Tibial artery (tissue), 4 donors: Measurements from ENCODE around the gene FAM186B.
"Not testable (repeated sequence)": the region's sequence is repeated elsewhere in the genome, so short reads cannot be mapped to it uniquely, and the experiment has no call there.

Experiments used
- DNase-seq, 2 donors: peaks; one replicate each; pipeline ENCODE4 v3.0.0-alpha.2; 2019
- H3K27ac ChIP-seq, 2 donors: fragments of 200-600 bp; sonication (generic) in 1 of 2; 1 replicate in 1 of 2; 2 replicates in 1 of 2; pipeline ENCODE4 v1.5.1; 2018 to 2019; ENCODE audit warnings: mild to moderate bottlenecking in 1 of 2
- H3K27me3 ChIP-seq, 2 donors: fragments of 200-600 bp; sonication (generic) in 1 of 2; one replicate each; pipeline versions ENCODE4 v1.5.1 to v1.6.0; 2016 to 2019
- H3K36me3 ChIP-seq, 3 donors: fragments of 200-600 bp; sonication (generic) in 2 of 3; one replicate each; pipeline ENCODE4 v1.5.1; 2016 to 2019; ENCODE audit warnings: mild to moderate bottlenecking in 2 of 3
- H3K4me1 ChIP-seq, 4 donors: fragments of 200-600 bp; sonication (generic) in 2 of 4; 1 replicate in 3 of 4; 2 replicates in 1 of 4; pipeline ENCODE4 v1.5.1; 2016 to 2019
- H3K4me3 ChIP-seq, 2 donors: fragments of 200-600 bp; sonication (generic) in 1 of 2; 1 replicate in 1 of 2; 2 replicates in 1 of 2; pipeline ENCODE4 v1.5.1; 2018 to 2019; ENCODE audit warnings: mild to moderate bottlenecking in 2 of 2
- H3K9me3 ChIP-seq, 3 donors: fragments of 200-600 bp; sonication (generic) in 1 of 3; one replicate each; pipeline ENCODE4 v1.5.1; 2016 to 2019
- intact Hi-C: fragments of 100-400 bp; cut with DNase I; formaldehyde crosslinking; loops from one replicate; pipeline ENCODE4 v1.15.0; 2023; ENCODE audit warnings: low total_unique reads
- TF ChIP-seq, protein P1 (sequence below), 2 experiments: fragments of 200-600 bp in 1 of 2; fragments of 450-650 bp in 1 of 2; IDR thresholded peaks; one replicate each; pipeline ENCODE4 v1.5.1; 2017 to 2019; ENCODE audit warnings: antibody characterized with exemption in 2 of 2, mild to moderate bottlenecking in 1 of 2, moderate library complexity in 1 of 2

The FAM186B gene

GRCh38 chr12:49605539-49605938, at the start of gene FAM186B:
TSS of gene FAM186B (minus strand) at chr12:49605639. CDS start at chr12:49605477, 162 bp downstream.
- H3K4me1 ChIP-seq, H3K36me3 ChIP-seq, H3K4me3 ChIP-seq, DNase-seq, H3K27ac ChIP-seq, H3K27me3 ChIP-seq, H3K9me3 ChIP-seq, intact Hi-C loops: not testable (repeated sequence)

GRCh38 chr12:49654715-49655114, 49.3 kb upstream of the FAM186B start:
- peaks cover 21 to 90% (median 71%) of the 10 kb centered on the region in 3 donors for H3K36me3 ChIP-seq
- DNase-seq, result no peak
- intact Hi-C loops, result no loop called here
- TF ChIP-seq, protein P1, sequence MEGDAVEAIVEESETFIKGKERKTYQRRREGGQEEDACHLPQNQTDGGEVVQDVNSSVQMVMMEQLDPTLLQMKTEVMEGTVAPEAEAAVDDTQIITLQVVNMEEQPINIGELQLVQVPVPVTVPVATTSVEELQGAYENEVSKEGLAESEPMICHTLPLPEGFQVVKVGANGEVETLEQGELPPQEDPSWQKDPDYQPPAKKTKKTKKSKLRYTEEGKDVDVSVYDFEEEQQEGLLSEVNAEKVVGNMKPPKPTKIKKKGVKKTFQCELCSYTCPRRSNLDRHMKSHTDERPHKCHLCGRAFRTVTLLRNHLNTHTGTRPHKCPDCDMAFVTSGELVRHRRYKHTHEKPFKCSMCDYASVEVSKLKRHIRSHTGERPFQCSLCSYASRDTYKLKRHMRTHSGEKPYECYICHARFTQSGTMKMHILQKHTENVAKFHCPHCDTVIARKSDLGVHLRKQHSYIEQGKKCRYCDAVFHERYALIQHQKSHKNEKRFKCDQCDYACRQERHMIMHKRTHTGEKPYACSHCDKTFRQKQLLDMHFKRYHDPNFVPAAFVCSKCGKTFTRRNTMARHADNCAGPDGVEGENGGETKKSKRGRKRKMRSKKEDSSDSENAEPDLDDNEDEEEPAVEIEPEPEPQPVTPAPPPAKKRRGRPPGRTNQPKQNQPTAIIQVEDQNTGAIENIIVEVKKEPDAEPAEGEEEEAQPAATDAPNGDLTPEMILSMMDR (IDR thresholded peaks at IDR 0.05), result no peak
- no peaks in the 10 kb centered on the region for H3K9me3 ChIP-seq
- H3K27ac ChIP-seq, result no peak overlapping the region
- no peaks in the 10 kb centered on the region for H3K27me3 ChIP-seq
- no peak overlapping the region for H3K4me3 ChIP-seq
- H3K4me1 ChIP-seq, result no peaks in the 10 kb centered on the region

GRCh38 chr12:49652921-49653520, 47.6 kb upstream of the FAM186B start:
- no peak for DNase-seq
- TF ChIP-seq, protein P1 (IDR thresholded peaks at IDR 0.05), result no peak
- intact Hi-C loops, result no loop called here
- Histone ChIP-seq H3K9me3 (no peaks in the 10 kb centered on the region), H3K4me3 (no peak overlapping the region), H3K36me3 (peaks cover 19 to 95% (median 84%) of the 10 kb centered on the region in 3 donors), H3K4me1 (peaks cover 0 to 10% (median 2%) of the 10 kb centered on the region in 4 donors), H3K27me3 (no peaks in the 10 kb centered on the region), H3K27ac (no peak overlapping the region)

GRCh38 chr12:49651855-49652254, 46.4 kb upstream of the FAM186B start:
- intact Hi-C loops, result no loop called here
- DNase-seq, result no peak
- no peaks in the 10 kb centered on the region for H3K27me3 ChIP-seq
- H3K4me3 ChIP-seq, result no peak overlapping the region
- TF ChIP-seq, protein P1 (IDR thresholded peaks at IDR 0.05), result no peak
- H3K4me1 ChIP-seq, result peaks cover 0 to 21% (median 12%) of the 10 kb centered on the region in 4 donors
- H3K27ac ChIP-seq, result no peak overlapping the region
- H3K36me3 ChIP-seq, result peaks cover 19 to 94% (median 83%) of the 10 kb centered on the region in 3 donors
- H3K9me3 ChIP-seq, result no peaks in the 10 kb centered on the region

GRCh38 chr12:49649892-49650291, 44.5 kb upstream of the FAM186B start:
- TF ChIP-seq, protein P1 (IDR thresholded peaks at IDR 0.05), result no peak
- intact Hi-C loops, result no loop called here
- DNase-seq, result no peak
- H3K36me3 ChIP-seq, result peaks cover 17 to 95% (median 92%) of the 10 kb centered on the region in 3 donors
- H3K27ac ChIP-seq, result no peak overlapping the region
- no peaks in the 10 kb centered on the region for H3K9me3 ChIP-seq
- no peak overlapping the region for H3K4me3 ChIP-seq
- peaks cover 0 to 22% (median 15%) of the 10 kb centered on the region in 4 donors for H3K4me1 ChIP-seq
- no peaks in the 10 kb centered on the region for H3K27me3 ChIP-seq

DNA sequence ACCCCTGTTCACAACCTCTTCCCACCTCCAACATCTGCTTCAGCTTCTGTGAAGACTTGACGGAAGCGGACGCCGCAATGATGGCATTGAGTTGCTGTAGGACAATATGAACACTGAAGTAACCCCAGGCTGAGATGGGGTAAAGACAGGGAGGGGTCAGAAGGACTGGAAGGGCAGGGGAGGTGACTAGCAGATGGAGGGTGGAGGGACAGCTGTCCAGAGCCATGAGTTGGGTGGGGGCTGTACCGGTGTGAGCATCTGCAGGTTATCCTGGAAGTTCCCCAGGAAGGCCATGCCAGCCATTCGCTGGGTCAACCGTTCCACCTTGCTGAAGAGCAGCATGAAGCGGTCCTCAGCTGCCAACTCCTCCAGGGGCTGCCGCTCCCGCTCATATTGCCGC, 44.0 kb upstream of the FAM186B start:
- Histone ChIP-seq H3K27me3 (no peaks in the 10 kb centered on the region), H3K9me3 (no peaks in the 10 kb centered on the region), H3K27ac (no peak overlapping the region), H3K36me3 (peaks cover 17 to 90% (median 90%) of the 10 kb centered on the region in 3 donors), H3K4me3 (no peak overlapping the region), H3K4me1 (peaks cover 0 to 22% (median 15%) of the 10 kb centered on the region in 4 donors)
- no peak for DNase-seq
- TF ChIP-seq, protein P1 (IDR thresholded peaks at IDR 0.05), result no peak
- intact Hi-C loops, result no loop called here
